B cell (primary cell): ENCODE data around the gene RNF17.

Source experiments
- CTCF ChIP-seq: fragments of 200-600 bp; IDR thresholded peaks from one replicate; pipeline ENCODE4 v1.8.0; 2022; ENCODE audit warnings: antibody characterized with exemption, mild to moderate bottlenecking
- EZH2 ChIP-seq: IDR thresholded peaks from 2 replicates; pipeline ENCODE4 v1.6.1; 2012; ENCODE audit warnings: borderline replicate concordance, low read depth, mild to moderate bottlenecking, moderate library complexity, low read length; ENCODE audit not compliant: insufficient read depth, poor library complexity, severe bottlenecking

GRCh38 chr13:24861617-24862362, 97.8 kb downstream of the RNF17 start:
- TF ChIP-seq CTCF: no peak
- TF ChIP-seq EZH2: no peak
